ENCODE results near the gene DHX15. TPM values are rescaled to one million over a fixed set of nuclear protein-coding genes. Genes with fewer than 3 reads are reported as not detected.

The DHX15 gene
- total RNA-seq, 1 experiment from 2014 or later = 198 TPM

DNA sequence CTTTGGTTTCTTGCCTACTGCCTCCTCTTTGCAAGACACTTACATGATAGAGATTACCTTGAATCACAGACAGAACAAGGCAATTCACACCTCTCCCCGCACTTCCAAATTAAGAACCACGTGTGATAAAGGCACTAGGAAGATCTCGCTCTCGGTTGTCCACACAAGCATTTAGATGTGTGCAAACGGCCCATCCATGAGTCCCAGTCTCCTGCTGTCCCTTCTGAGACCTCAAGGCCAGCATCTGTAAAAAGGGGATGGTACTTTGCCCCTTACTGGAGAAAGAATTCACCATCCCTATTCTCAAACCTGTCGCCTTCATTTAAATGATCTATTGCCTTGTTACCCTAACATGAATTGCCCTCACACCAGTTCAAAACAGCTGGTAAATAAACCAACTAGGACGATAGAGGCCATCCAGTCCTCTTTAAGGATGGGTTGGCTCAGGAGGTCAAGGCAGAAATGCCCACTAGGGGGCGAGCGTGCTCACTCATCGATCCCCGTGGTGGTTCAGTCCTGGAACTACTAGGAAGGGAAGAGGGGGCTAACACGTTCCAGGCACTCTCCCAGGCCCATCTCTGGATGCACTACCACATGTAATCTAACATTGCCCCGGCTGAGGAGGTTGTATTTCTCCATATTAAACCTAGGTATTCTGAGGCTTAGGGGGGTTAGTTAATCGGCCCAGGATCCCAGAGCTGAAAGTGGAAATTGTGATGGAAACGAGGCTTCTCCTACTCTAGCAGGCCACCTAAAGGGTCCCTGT lies 95.8 kb downstream of the DHX15 start:
- DNase-seq (ENCODE audit: low read depth) = peak; percentile 55

- peak; percentile 23 for DNase-seq (ENCODE audit: low read depth)
These were observed 101.5 kb downstream of the DHX15 start for GRCh38 chr4:24482871-24483270.

DNA sequence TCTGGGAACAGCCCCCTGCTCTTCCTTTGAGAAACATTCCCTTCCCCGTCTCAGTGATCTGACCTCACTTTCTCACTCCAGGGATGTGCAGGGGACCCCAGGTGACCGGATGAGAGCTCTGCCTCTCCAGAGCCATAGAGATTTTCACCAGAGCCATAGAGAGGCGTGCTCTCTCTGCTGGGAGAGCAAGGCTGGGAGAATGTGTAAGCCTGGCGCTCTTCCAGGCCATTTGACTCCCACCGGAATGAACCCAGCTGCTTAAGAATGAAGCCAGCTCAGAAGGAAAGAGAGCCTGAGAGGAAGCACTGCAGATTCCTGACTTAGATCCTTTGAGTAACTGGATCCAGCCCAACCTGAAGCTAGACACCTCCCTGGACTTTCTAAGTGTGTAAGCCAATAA lies 106.4 kb downstream of the DHX15 start:
- DNase-seq (ENCODE audit: low read depth) = peak; percentile 16

Other genes with a start within 250 kb of the DHX15 start
- 14.6 and 22.7 TPM in 2 replicates for gene SOD3, start 211.0 kb upstream of the DHX15 start, total RNA-seq (2014; rRNA removed; shearing (Covaris generic))